H1 (cell line): ENCODE results near the gene GRAMD1B. TPM values are rescaled to one million over a fixed set of nuclear protein-coding genes. Genes with fewer than 3 reads are reported as not detected.

ENCODE experiments used
- CTBP2 ChIP-seq: IDR thresholded peaks from 2 replicates; pipeline ENCODE4 v1.7.0; 2011; ENCODE audit warnings: borderline replicate concordance, mild to moderate bottlenecking, moderate library complexity, mixed read lengths, low read length; ENCODE audit not compliant: insufficient read depth, insufficient read length
- KDM5A ChIP-seq: fragments of 200-600 bp; IDR thresholded peaks from 2 replicates; pipeline ENCODE4 v1.7.1; 2012; ENCODE audit warnings: mild to moderate bottlenecking, low read length, inconsistent platforms, mixed read lengths
- NRF1 ChIP-seq: IDR thresholded peaks from 2 replicates; pipeline ENCODE4 v1.6.1; 2011; ENCODE audit warnings: mild to moderate bottlenecking, low read depth, low read length, improper control_type of control experiment
- polyA plus RNA-seq, 7 experiments: library from polyadenylated mRNA; depleted of rRNA in 3 of 7; stranded (reverse) in 5 of 7; unstranded in 2 of 7; fragments of >200 nt in 5 of 7; fragments of 200-250 nt in 2 of 7; gene quantifications; 1 replicate in 5 of 7; 2 replicates in 1 of 7; 4 replicates in 1 of 7; pipeline versions ENCODE4 v1.2.1 to v1.2.3, GENCODE V29; 2011 to 2013; ENCODE audit warnings: missing spikeins in 2 of 7, mixed read lengths in 2 of 7
- total RNA-seq: library from RNA; stranded (reverse); fragmentation: NEBNext Ultra II Directional; extraction: Animal tissue kit (Norgen Biotek cat#: 25700); gene quantifications from 2 replicates; pipeline ENCODE4 v1.2.1, GENCODE V29; 2021
- TF ChIP-seq, protein P1 (sequence below): IDR thresholded peaks from 2 replicates; pipeline ENCODE4 v1.6.1; 2012; ENCODE audit warnings: low read length, inconsistent platforms

Gene GRAMD1B
- total and polyA plus RNA-seq, 2 of the 8 experiments (the other 6 are each of a cell fraction or from before 2014, with no cell fraction given): 10.1 to 21.2 TPM

DNA sequence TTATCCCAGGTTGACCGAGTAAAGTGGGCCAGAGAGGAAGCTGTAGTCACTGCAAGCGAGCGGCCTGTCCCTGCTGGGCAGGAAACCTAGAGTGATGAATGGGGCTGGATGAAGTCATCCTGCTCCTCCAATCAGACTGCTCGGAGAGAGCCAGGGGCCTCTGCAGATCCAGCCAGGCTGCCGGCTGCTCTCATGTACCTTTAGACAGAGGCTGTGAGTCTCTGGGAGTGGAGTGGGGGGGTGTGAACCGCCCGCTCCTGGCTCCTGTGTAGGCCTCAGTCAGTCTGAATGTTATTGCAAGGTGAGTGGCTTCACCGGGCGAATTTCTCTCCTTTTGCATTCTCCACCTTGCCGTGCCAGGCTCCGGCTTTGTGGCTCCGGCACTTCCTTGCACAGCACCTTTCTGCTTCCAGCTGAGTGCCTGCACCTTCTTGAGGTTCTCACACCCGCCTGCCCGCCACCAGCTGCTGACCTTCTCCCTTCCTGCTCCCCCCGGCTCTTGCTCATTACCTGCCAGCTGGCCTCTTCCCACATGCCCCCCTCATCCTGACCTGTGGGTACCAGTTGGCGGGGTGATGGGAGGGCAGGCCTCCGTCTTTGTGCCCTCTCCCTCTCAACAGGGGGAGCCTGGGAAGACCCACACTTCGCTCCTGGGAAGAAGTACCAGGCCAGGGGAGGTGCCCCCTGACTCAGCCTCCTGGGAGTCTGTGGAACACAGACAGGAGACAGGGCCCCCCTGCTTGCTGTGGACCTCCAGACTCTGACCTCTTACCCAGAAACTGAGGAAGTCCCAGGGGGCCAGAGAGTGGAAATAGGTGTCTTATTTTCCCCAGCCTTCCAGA, 79.9 kb downstream of the GRAMD1B start (continued):
- TF ChIP-seq, protein P1, sequence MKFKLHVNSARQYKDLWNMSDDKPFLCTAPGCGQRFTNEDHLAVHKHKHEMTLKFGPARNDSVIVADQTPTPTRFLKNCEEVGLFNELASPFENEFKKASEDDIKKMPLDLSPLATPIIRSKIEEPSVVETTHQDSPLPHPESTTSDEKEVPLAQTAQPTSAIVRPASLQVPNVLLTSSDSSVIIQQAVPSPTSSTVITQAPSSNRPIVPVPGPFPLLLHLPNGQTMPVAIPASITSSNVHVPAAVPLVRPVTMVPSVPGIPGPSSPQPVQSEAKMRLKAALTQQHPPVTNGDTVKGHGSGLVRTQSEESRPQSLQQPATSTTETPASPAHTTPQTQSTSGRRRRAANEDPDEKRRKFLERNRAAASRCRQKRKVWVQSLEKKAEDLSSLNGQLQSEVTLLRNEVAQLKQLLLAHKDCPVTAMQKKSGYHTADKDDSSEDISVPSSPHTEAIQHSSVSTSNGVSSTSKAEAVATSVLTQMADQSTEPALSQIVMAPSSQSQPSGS: no peak; the same call in 1 of the 2 replicates
- TF ChIP-seq CTBP2 (no peak), KDM5A (no peak), NRF1 (no peak)
- TF ChIP-seq, all 59 proteins: peak for 2
